Activated CD8-positive, alpha-beta memory T cell treated with anti-CD3 and anti-CD28 coated beads for 48 hours (primary cell): ENCODE data around the gene PHF20.
"Not testable (repeated sequence)": the region's sequence is repeated elsewhere in the genome, so short reads cannot be mapped to it uniquely, and the experiment has no call there.

Source experiments
- DNase-seq, 3 experiments: peaks; one replicate each; pipeline ENCODE4 v3.0.0-alpha.2; 2020; ENCODE audit warnings: low read depth in 2 of 3, low spot score in 2 of 3

The PHF20 gene

GRCh38 chr20:35739294-35740163, 32.3 kb upstream of the PHF20 start:
- no peak for DNase-seq

GRCh38 chr20:35741892-35742740, 29.7 kb upstream of the PHF20 start, which contains the start of gene RBM39:
RBM39 (minus strand) TSS chr20:35742260; CDS start chr20:35740874, 1,386 bp downstream.
- DNase-seq, result peak; percentile 92 to 97 (median 95)

GRCh38 chr20:35742741-35743523, 28.9 kb upstream of the PHF20 start:
- no peak for DNase-seq

GRCh38 chr20:35743693-35744491, 27.9 kb upstream of the PHF20 start:
- DNase-seq, result no peak

GRCh38 chr20:35744492-35744841, 27.3 kb upstream of the PHF20 start:
- not testable (repeated sequence) for DNase-seq

- DNase-seq, result no peak
These were observed 21.2 kb upstream of the PHF20 start for GRCh38 chr20:35750611-35751010.

GRCh38 chr20:35756404-35756803, 15.4 kb upstream of the PHF20 start:
- DNase-seq, result no peak

- no peak for DNase-seq
These were observed 14.6 kb upstream of the PHF20 start for GRCh38 chr20:35757098-35757705.

GRCh38 chr20:35761548-35761947, 10.3 kb upstream of the PHF20 start:
- DNase-seq, result not testable (repeated sequence)

- no peak for DNase-seq
These were observed 9.4 kb upstream of the PHF20 start for GRCh38 chr20:35762461-35762860.

GRCh38 chr20:35764936-35765335, 6.9 kb upstream of the PHF20 start:
- not testable (repeated sequence) for DNase-seq

GRCh38 chr20:35766843-35767242, 5.0 kb upstream of the PHF20 start:
- DNase-seq, result no peak

GRCh38 chr20:35767683-35768481, 3.9 kb upstream of the PHF20 start:
- DNase-seq, result peak in 2 of 3 experiments; percentile 15 to 36

- peak in 2 of 3 experiments; percentile 8 to 44 for DNase-seq
These were observed 2.8 kb upstream of the PHF20 start for GRCh38 chr20:35768731-35769664.

- no peak for DNase-seq
These were observed 487 bp upstream of the PHF20 start for GRCh38 chr20:35771367-35771688.

- no peak for DNase-seq
These were observed 796 bp downstream of the PHF20 start for GRCh38 chr20:35772563-35773058.

- DNase-seq, result peak in 1 of 3 experiments; percentile 8
These were observed 1.4 kb downstream of the PHF20 start for GRCh38 chr20:35773154-35773751.

GRCh38 chr20:35774391-35774790, 2.6 kb downstream of the PHF20 start:
- no peak for DNase-seq
